ENCODE results near the gene NDUFB1.

DNA sequence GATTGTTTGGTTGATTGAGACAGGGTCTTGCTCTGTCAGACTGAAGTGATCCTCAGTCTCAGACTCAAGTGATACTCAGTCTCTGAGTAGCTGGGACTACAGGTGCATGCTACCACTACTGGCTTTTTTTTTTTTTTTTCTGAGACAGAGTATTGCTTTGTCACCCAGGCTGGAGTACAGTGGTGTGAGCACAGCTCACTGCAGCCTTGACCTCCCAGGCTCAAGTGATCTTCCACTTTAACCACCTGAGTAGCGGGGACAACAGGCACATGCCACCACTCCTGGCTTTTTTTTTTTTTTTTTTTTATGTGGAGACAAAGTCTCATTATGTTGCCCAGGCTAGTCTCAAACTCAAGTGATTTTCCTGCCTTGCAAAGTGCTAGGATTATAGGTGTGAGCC is 32.1 kb upstream of the NDUFB1 start:
- TF ChIP-seq ELF4 (IDR thresholded peaks at IDR 0.05) (no peak), SUZ12 (IDR thresholded peaks at IDR 0.05) (no peak), FOXM1 (IDR thresholded peaks at IDR 0.05; ENCODE audit: borderline replicate concordance) (no peak), BHLHE40 (IDR thresholded peaks at IDR 0.05; ENCODE audit: borderline replicate concordance) (no peak), L3MBTL2 (conservative IDR thresholded peaks at IDR 0.05) (no peak), NFRKB (IDR thresholded peaks at IDR 0.05) (no peak), LEF1 (IDR thresholded peaks at IDR 0.05; ENCODE audit: borderline replicate concordance) (no peak), SP1 (IDR thresholded peaks at IDR 0.05) (no peak), ZNF384 (IDR thresholded peaks at IDR 0.05) (no peak)
- TF ChIP-seq, protein P1, sequence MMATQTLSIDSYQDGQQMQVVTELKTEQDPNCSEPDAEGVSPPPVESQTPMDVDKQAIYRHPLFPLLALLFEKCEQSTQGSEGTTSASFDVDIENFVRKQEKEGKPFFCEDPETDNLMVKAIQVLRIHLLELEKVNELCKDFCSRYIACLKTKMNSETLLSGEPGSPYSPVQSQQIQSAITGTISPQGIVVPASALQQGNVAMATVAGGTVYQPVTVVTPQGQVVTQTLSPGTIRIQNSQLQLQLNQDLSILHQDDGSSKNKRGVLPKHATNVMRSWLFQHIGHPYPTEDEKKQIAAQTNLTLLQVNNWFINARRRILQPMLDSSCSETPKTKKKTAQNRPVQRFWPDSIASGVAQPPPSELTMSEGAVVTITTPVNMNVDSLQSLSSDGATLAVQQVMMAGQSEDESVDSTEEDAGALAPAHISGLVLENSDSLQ (IDR thresholded peaks at IDR 0.05) = no peak

Data from HEK293T (cell line).